Neural cell (in vitro differentiated cells): ENCODE measurements around the gene GOLGA6D. TPM values are rescaled to one million over a fixed set of nuclear protein-coding genes. Genes with fewer than 3 reads are reported as not detected.
"Not testable (repeated sequence)": the region's sequence is repeated elsewhere in the genome, so short reads cannot be mapped to it uniquely, and the experiment has no call there.

ENCODE experiments used
- H2AFZ ChIP-seq: fragments of 200-600, 300-800 bp; sonication (generic), shearing (Covaris generic); 2 replicates; pipeline ENCODE4 v1.6.0; 2014; ENCODE audit warnings: low read depth, mild to moderate bottlenecking, antibody characterized with exemption, low read length, moderate library complexity
- H3F3A ChIP-seq: fragments of 200-600 bp; shearing (Covaris generic); 2 replicates; pipeline ENCODE4 v1.6.1; 2016; ENCODE audit warnings: mild to moderate bottlenecking, moderate library complexity, mixed read lengths, antibody characterized with exemption, low read length; ENCODE audit not compliant: insufficient read depth, poor library complexity, severe bottlenecking
- H3K27ac ChIP-seq: fragments of 200-600, 300-800 bp; sonication (generic), shearing (Covaris generic); 2 replicates; pipeline ENCODE4 v1.5.1; 2014; ENCODE audit warnings: mild to moderate bottlenecking, low read length, moderate library complexity
- H3K27me3 ChIP-seq: fragments of 300-800, 200-600 bp; sonication (generic), shearing (Covaris generic); 2 replicates; pipeline ENCODE4 v1.6.0; 2014; ENCODE audit warnings: mild to moderate bottlenecking, low read depth, low read length, moderate library complexity; ENCODE audit not compliant: insufficient read depth
- H3K36me3 ChIP-seq: fragments of 300-800, 200-600 bp; sonication (generic), shearing (Covaris generic); 2 replicates; pipeline ENCODE4 v1.5.1; 2014; ENCODE audit warnings: mild to moderate bottlenecking, antibody characterized with exemption, low read length, moderate library complexity; ENCODE audit not compliant: insufficient read depth
- H3K4me2 ChIP-seq: fragments of 300-800, 200-600 bp; sonication (generic), shearing (Covaris generic); 2 replicates; pipeline ENCODE4 v1.6.0; 2014; ENCODE audit warnings: mild to moderate bottlenecking, low read length
- H3K4me3 ChIP-seq: fragments of 300-800, 200-600 bp; sonication (generic), shearing (Covaris generic); 2 replicates; pipeline ENCODE4 v1.5.1; 2014; ENCODE audit warnings: mild to moderate bottlenecking, low read length, moderate library complexity
- H3K79me2 ChIP-seq: fragments of 200-600 bp; shearing (Covaris generic); replicated peaks from 2 replicates; pipeline ENCODE4 v1.6.0; 2014; ENCODE audit warnings: mild to moderate bottlenecking, low read length, moderate library complexity; ENCODE audit not compliant: insufficient read depth
- H3K9ac ChIP-seq: fragments of 300-800, 200-600 bp; sonication (generic), shearing (Covaris generic); 2 replicates; pipeline ENCODE4 v1.6.1; 2016; ENCODE audit warnings: mild to moderate bottlenecking, low read length, mixed read lengths
- H3K9me2 ChIP-seq: fragments of 200-600 bp; shearing (Covaris generic); 2 replicates; pipeline ENCODE4 v1.6.1; 2016; ENCODE audit warnings: mild to moderate bottlenecking, low read length, mixed read lengths; ENCODE audit not compliant: insufficient read depth
- H3K9me3 ChIP-seq: fragments of 200-600, 300-800 bp; sonication (generic), shearing (Covaris generic); 2 replicates; pipeline ENCODE4 v1.6.1; 2016; ENCODE audit warnings: mild to moderate bottlenecking, mixed run types, low read length, moderate library complexity, mixed read lengths
- H4K20me1 ChIP-seq: fragments of 200-600 bp; shearing (Covaris generic); 2 replicates; pipeline ENCODE4 v1.6.1; 2016; ENCODE audit warnings: mild to moderate bottlenecking, mixed run types; ENCODE audit not compliant: insufficient read depth
- EP300 ChIP-seq: fragments of 450-650 bp; conservative IDR thresholded peaks from 2 replicates; pipeline ENCODE4 v1.6.1; 2014; ENCODE audit warnings: antibody characterized with exemption, mild to moderate bottlenecking, moderate library complexity; ENCODE audit not compliant: poor library complexity, severe bottlenecking
- EZH2 ChIP-seq: fragments of 200-600, 300-800 bp; shearing (Covaris generic), sonication (generic); IDR thresholded peaks from 2 replicates; pipeline ENCODE4 v1.6.1; 2014; ENCODE audit warnings: antibody characterized with exemption, low read length, borderline replicate concordance, mild to moderate bottlenecking; ENCODE audit not compliant: insufficient read depth, poor library complexity, severe bottlenecking
- MXI1 ChIP-seq: fragments of 450-650 bp; conservative IDR thresholded peaks from 2 replicates; pipeline ENCODE4 v1.6.1; 2014; ENCODE audit warnings: antibody characterized with exemption, mild to moderate bottlenecking; ENCODE audit not compliant: poor library complexity, severe bottlenecking
- POLR2AphosphoS5 ChIP-seq: IDR thresholded peaks from 2 replicates; pipeline ENCODE4 v1.6.1; 2012
- RAD21 ChIP-seq: fragments of 450-650 bp; conservative IDR thresholded peaks from 2 replicates; pipeline ENCODE4 v1.6.1; 2014; ENCODE audit warnings: antibody characterized with exemption, mild to moderate bottlenecking, moderate library complexity
- SMC3 ChIP-seq: fragments of 450-650 bp; conservative IDR thresholded peaks from 2 replicates; pipeline ENCODE4 v1.6.1; 2014; ENCODE audit warnings: antibody characterized with exemption, mild to moderate bottlenecking, moderate library complexity; ENCODE audit not compliant: poor library complexity
- TAF1 ChIP-seq: IDR thresholded peaks from 2 replicates; pipeline ENCODE4 v1.6.1; 2012; ENCODE audit warnings: low read depth
- polyA plus RNA-seq: library from polyadenylated mRNA; depleted of rRNA; stranded (reverse); fragments of >200 nt; gene quantifications from 2 replicates; pipeline ENCODE4 v1.2.3, GENCODE V29; 2014
- TF ChIP-seq, protein P1 (sequence below): fragments of 450-650 bp; IDR thresholded peaks from 2 replicates; pipeline ENCODE4 v1.5.1; 2014; ENCODE audit warnings: antibody characterized with exemption, mild to moderate bottlenecking, moderate library complexity; ENCODE audit not compliant: poor library complexity, severe bottlenecking
- TF ChIP-seq, protein P2 (sequence below): IDR thresholded peaks from 2 replicates; pipeline ENCODE4 v1.6.1; 2012; ENCODE audit warnings: borderline replicate concordance

Gene GOLGA6D
- polyA plus RNA-seq, 1 donor from 2014 or later: not detected

DNA sequence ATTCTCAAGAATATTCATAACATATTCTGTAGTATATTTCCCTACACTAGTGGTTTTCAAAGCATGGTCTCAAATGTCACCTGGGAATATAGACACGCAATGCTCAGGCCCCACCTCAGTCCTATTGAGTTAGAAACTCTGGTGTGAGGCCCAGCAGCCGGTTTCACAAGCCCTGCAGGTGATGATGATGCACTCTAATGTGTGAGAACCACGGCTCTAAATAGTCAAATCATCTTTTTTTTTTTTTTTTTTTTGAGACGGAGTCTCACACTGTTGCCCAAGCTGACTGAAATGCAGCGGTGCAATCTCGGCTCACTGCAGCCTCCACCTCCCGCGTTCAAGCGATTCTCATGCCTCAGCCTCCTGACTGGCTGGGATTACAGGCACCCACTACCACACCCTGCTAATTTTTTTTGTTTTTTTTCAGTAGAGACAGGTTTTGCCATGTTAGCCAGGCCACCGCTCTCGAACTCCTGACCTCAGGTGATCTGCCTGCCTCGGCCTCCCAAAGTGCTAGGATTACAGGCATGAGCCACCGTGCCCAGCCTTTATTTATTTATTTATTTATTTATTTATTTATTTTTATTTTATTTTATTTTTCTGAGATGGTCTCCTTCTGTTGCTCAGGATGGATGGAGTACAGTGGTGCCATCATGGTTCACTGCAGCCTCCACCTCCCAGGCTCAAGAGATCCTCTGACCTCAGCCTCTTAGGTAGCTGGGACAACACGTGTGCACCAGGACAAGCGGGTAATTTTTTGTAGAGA lies 51.2 kb downstream of the GOLGA6D start:
- H3K9ac ChIP-seq, H3K36me3 ChIP-seq, H4K20me1 ChIP-seq, H2AFZ ChIP-seq, H3K27ac ChIP-seq, H3K9me3 ChIP-seq, H3K27me3 ChIP-seq, H3F3A ChIP-seq, H3K79me2 ChIP-seq, H3K4me2 ChIP-seq, H3K4me3 ChIP-seq, H3K9me2 ChIP-seq: not testable (repeated sequence)

DNA sequence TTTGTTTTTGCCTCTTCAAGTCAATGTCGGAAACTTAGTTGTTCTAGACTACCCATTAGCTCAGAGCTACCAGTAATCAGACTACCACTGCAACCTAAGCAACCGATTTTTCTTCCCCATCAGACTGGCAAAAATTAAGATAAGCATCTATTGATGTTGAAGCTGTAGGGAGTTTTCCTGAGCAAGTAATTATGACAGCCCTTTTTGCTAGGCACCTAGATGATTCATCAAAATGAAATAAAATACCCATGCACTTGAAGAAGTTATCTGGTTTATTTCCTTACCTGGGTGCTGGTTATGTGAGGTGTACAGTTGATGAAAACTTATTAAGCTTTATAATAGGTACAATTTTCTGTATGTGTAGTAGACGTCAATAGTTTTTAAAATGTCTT lies 52.7 kb downstream of the GOLGA6D start:
- H3K36me3 ChIP-seq: no peaks in the 10 kb centered on the region
- H2AFZ ChIP-seq: no peak overlapping the region
- H3K9me2 ChIP-seq: no peaks in the 10 kb centered on the region
- H3K4me2 ChIP-seq: peak overlapping the region; percentile 86
- H3K27ac ChIP-seq: no peak overlapping the region
- no peaks in the 10 kb centered on the region for H4K20me1 ChIP-seq
- no peaks in the 10 kb centered on the region for H3F3A ChIP-seq
- no peaks in the 10 kb centered on the region for H3K27me3 ChIP-seq
- H3K4me3 ChIP-seq: peak overlapping the region; percentile 82
- TF ChIP-seq, protein P1, sequence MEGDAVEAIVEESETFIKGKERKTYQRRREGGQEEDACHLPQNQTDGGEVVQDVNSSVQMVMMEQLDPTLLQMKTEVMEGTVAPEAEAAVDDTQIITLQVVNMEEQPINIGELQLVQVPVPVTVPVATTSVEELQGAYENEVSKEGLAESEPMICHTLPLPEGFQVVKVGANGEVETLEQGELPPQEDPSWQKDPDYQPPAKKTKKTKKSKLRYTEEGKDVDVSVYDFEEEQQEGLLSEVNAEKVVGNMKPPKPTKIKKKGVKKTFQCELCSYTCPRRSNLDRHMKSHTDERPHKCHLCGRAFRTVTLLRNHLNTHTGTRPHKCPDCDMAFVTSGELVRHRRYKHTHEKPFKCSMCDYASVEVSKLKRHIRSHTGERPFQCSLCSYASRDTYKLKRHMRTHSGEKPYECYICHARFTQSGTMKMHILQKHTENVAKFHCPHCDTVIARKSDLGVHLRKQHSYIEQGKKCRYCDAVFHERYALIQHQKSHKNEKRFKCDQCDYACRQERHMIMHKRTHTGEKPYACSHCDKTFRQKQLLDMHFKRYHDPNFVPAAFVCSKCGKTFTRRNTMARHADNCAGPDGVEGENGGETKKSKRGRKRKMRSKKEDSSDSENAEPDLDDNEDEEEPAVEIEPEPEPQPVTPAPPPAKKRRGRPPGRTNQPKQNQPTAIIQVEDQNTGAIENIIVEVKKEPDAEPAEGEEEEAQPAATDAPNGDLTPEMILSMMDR: no peak
- TF ChIP-seq EZH2 (no peak), POLR2AphosphoS5 (no peak), RAD21 (no peak), SMC3 (no peak), EP300 (no peak), MXI1 (no peak), TAF1 (no peak)
- TF ChIP-seq, protein P2, sequence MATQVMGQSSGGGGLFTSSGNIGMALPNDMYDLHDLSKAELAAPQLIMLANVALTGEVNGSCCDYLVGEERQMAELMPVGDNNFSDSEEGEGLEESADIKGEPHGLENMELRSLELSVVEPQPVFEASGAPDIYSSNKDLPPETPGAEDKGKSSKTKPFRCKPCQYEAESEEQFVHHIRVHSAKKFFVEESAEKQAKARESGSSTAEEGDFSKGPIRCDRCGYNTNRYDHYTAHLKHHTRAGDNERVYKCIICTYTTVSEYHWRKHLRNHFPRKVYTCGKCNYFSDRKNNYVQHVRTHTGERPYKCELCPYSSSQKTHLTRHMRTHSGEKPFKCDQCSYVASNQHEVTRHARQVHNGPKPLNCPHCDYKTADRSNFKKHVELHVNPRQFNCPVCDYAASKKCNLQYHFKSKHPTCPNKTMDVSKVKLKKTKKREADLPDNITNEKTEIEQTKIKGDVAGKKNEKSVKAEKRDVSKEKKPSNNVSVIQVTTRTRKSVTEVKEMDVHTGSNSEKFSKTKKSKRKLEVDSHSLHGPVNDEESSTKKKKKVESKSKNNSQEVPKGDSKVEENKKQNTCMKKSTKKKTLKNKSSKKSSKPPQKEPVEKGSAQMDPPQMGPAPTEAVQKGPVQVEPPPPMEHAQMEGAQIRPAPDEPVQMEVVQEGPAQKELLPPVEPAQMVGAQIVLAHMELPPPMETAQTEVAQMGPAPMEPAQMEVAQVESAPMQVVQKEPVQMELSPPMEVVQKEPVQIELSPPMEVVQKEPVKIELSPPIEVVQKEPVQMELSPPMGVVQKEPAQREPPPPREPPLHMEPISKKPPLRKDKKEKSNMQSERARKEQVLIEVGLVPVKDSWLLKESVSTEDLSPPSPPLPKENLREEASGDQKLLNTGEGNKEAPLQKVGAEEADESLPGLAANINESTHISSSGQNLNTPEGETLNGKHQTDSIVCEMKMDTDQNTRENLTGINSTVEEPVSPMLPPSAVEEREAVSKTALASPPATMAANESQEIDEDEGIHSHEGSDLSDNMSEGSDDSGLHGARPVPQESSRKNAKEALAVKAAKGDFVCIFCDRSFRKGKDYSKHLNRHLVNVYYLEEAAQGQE: no peak
- peak overlapping the region; percentile 71 for H3K9ac ChIP-seq
- H3K79me2 ChIP-seq: peaks cover 4% of the 10 kb centered on the region
- H3K9me3 ChIP-seq: no peaks in the 10 kb centered on the region
